SK-N-SH treated with all-trans-retinoic acid at 6 μM for 48 hours (cell line): ENCODE measurements around the gene VRK2.

ENCODE experiments used
- ATAC-seq: fragments of 200-7000 bp; cut with Tn5 transposase; 3 replicates; pipeline ENCODE4 v1.9.1; 2020; ENCODE audit warnings: mild to moderate bottlenecking, moderate library complexity
- ARNTL ChIP-seq: fragments of 450-650 bp; formaldehyde crosslinking; IDR thresholded peaks from 2 replicates; pipeline ENCODE4 v1.5.0; 2020; ENCODE audit warnings: low read depth, mild to moderate bottlenecking, moderate library complexity, borderline replicate concordance
- CSDC2 ChIP-seq: fragments of 250-450 bp; sonication (Bioruptor Pico); IDR thresholded peaks from 2 replicates; pipeline ENCODE4 v1.5.0; 2020; ENCODE audit warnings: mild to moderate bottlenecking, moderate library complexity
- ESRRG ChIP-seq: fragments of 250-450 bp; sonication (Bioruptor Pico); IDR thresholded peaks from 2 replicates; pipeline ENCODE4 v1.6.1; 2021; ENCODE audit warnings: mild to moderate bottlenecking
- GLIS3 ChIP-seq: fragments of 250-450 bp; sonication (Bioruptor Pico); IDR thresholded peaks from 2 replicates; pipeline ENCODE4 v1.5.0; 2020; ENCODE audit warnings: mild to moderate bottlenecking, moderate library complexity
- ISL1 ChIP-seq: fragments of 250-450 bp; sonication (Bioruptor Pico); IDR thresholded peaks from 2 replicates; pipeline ENCODE4 v2.1.2; 2022; ENCODE audit warnings: mild to moderate bottlenecking, moderate library complexity
- OSR1 ChIP-seq: fragments of 250-450 bp; sonication (Bioruptor Pico); IDR thresholded peaks from 2 replicates; pipeline ENCODE4 v1.8.0; 2022; ENCODE audit warnings: moderate library complexity, mild to moderate bottlenecking, inconsistent platforms
- PPARA ChIP-seq: fragments of 250-450 bp; sonication (Bioruptor Pico); IDR thresholded peaks from 2 replicates; pipeline ENCODE4 v1.5.0; 2020; ENCODE audit warnings: mild to moderate bottlenecking, borderline replicate concordance
- RARB ChIP-seq: fragments of 250-450 bp; sonication (Bioruptor Pico); IDR thresholded peaks from 2 replicates; pipeline ENCODE4 v1.8.0; 2021; ENCODE audit warnings: mild to moderate bottlenecking, moderate library complexity
- SNAI2 ChIP-seq: fragments of 250-450 bp; sonication (Bioruptor Pico); IDR thresholded peaks from 2 replicates; pipeline ENCODE4 v1.5.0; 2020; ENCODE audit warnings: mild to moderate bottlenecking, moderate library complexity
- TCF4 ChIP-seq: fragments of 250-450 bp; sonication (Bioruptor Pico); IDR thresholded peaks from 2 replicates; pipeline ENCODE4 v1.8.0; 2021; ENCODE audit warnings: mild to moderate bottlenecking, moderate library complexity, borderline replicate concordance
- TOX ChIP-seq: fragments of 250-450 bp; sonication (Bioruptor Pico); IDR thresholded peaks from 2 replicates; pipeline ENCODE4 v1.8.0; 2021; ENCODE audit warnings: mild to moderate bottlenecking, moderate library complexity, borderline replicate concordance
- ZC3H10 ChIP-seq: fragments of 250-450 bp; sonication (Bioruptor Pico); IDR thresholded peaks from 2 replicates; pipeline ENCODE4 v1.5.1; 2021; ENCODE audit warnings: mild to moderate bottlenecking, moderate library complexity
- ZFP3 ChIP-seq: fragments of 250-450 bp; sonication (Bioruptor Pico); IDR thresholded peaks from 2 replicates; pipeline ENCODE4 v1.5.0; 2020; ENCODE audit warnings: mild to moderate bottlenecking, moderate library complexity
- ZFP30 ChIP-seq: fragments of 450-650 bp; formaldehyde crosslinking; IDR thresholded peaks from 2 replicates; pipeline ENCODE4 v1.5.0; 2022; ENCODE audit warnings: mild to moderate bottlenecking, moderate library complexity
- ZNF565 ChIP-seq: fragments of 450-650 bp; formaldehyde crosslinking; conservative IDR thresholded peaks from 2 replicates; pipeline ENCODE4 v1.5.0; 2020; ENCODE audit warnings: low read depth, mild to moderate bottlenecking, moderate library complexity
- ZNF70 ChIP-seq: fragments of 450-650 bp; formaldehyde crosslinking; IDR thresholded peaks from 2 replicates; pipeline ENCODE4 v1.5.0; 2020; ENCODE audit warnings: mild to moderate bottlenecking, moderate library complexity
- ZNF8 ChIP-seq: fragments of 450-650 bp; formaldehyde crosslinking; IDR thresholded peaks from 2 replicates; pipeline ENCODE4 v1.5.0; 2020; ENCODE audit warnings: mild to moderate bottlenecking, moderate library complexity
- TF ChIP-seq, protein P1 (sequence below): fragments of 250-450 bp; sonication (Bioruptor Pico); IDR thresholded peaks from 2 replicates; pipeline ENCODE4 v1.8.0; 2021; ENCODE audit warnings: low read depth, mild to moderate bottlenecking, moderate library complexity, borderline replicate concordance
- TF ChIP-seq, protein P2 (sequence below): fragments of 250-450 bp; sonication (Bioruptor Pico); IDR thresholded peaks from 2 replicates; pipeline ENCODE4 v1.5.1; 2021; ENCODE audit warnings: mild to moderate bottlenecking, moderate library complexity
- TF ChIP-seq, protein P3 (sequence below): fragments of 250-450 bp; sonication (Bioruptor Pico); IDR thresholded peaks from 2 replicates; pipeline ENCODE4 v1.8.0; 2020; ENCODE audit warnings: mild to moderate bottlenecking, moderate library complexity, borderline replicate concordance
- TF ChIP-seq, protein P4 (sequence below): fragments of 250-450 bp; sonication (Bioruptor Pico); IDR thresholded peaks from 2 replicates; pipeline ENCODE4 v1.5.1; 2020; ENCODE audit warnings: low read depth, mild to moderate bottlenecking, moderate library complexity

Gene VRK2

DNA sequence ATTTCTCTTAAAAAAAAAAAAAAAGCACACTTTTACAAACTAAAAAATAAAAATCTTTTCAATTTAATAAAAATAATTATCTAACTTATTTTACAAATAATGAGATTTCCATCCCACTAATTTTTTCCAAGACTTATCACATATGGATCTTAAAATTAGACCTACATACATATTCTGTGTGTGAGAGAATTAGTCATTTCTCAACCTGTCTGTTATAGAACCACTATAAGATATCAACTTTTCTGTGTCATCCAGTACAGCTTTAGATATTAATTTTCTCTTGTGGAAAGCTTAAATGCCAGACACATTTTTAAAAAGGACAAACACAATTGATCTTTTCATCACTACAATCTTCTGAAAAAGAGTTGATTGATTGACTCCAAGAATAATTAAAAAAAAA lies 156.4 kb downstream of the VRK2 start:
- no peak for ATAC-seq
- no peak for TF ChIP-seq SNAI2 (CRISPR knock-in tag)
- TF ChIP-seq PPARA (CRISPR knock-in tag): no peak
- TF ChIP-seq ISL1: no peak
- TF ChIP-seq CSDC2: no peak
- TF ChIP-seq, protein P1, sequence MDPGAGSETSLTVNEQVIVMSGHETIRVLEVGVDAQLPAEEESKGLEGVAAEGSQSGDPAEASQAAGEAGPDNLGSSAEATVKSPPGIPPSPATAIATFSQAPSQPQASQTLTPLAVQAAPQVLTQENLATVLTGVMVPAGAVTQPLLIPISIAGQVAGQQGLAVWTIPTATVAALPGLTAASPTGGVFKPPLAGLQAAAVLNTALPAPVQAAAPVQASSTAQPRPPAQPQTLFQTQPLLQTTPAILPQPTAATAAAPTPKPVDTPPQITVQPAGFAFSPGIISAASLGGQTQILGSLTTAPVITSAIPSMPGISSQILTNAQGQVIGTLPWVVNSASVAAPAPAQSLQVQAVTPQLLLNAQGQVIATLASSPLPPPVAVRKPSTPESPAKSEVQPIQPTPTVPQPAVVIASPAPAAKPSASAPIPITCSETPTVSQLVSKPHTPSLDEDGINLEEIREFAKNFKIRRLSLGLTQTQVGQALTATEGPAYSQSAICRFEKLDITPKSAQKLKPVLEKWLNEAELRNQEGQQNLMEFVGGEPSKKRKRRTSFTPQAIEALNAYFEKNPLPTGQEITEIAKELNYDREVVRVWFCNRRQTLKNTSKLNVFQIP (CRISPR knock-in tag): no peak
- TF ChIP-seq TCF4 (CRISPR knock-in tag): no peak
- no peak for TF ChIP-seq OSR1 (CRISPR knock-in tag)
- TF ChIP-seq ZNF8 (CRISPR knock-in tag): no peak
- TF ChIP-seq ZNF565 (CRISPR knock-in tag): no peak

DNA sequence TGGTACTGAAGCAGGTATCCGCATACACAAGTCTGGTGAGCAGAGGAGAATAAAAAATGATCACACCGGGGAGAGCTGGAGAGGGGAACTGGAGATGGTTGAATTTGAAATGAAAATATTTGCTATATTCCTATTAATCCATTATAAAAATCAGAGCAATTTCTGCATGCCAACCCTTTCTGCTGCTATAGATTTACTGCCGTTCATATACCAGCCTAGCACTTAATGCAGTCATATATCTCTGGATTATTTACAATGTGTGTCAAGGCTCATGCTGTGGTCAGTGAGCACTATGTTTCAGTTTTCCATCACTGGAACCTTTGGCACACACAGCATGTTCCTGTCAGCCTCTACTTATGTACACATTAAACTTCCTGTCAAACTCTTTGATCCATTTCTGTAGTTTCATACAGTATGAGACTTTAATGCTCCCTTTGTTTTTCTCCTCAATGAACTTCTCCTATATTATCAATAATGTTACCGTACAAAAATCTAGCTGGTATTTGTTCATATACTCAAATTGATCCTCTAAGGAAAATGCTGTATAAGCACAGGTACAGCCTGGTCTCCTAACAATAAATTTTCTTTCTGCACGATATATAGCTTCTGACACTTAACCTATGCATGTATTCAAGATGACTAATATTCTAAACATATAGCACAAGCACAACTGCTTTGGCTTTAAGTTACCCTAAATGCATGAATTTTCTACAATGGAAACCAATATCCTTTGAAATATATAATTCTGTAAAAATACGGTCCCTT lies 157.8 kb downstream of the VRK2 start:
- no peak for ATAC-seq
- no peak for TF ChIP-seq SNAI2 (CRISPR knock-in tag)
- TF ChIP-seq, protein P2, sequence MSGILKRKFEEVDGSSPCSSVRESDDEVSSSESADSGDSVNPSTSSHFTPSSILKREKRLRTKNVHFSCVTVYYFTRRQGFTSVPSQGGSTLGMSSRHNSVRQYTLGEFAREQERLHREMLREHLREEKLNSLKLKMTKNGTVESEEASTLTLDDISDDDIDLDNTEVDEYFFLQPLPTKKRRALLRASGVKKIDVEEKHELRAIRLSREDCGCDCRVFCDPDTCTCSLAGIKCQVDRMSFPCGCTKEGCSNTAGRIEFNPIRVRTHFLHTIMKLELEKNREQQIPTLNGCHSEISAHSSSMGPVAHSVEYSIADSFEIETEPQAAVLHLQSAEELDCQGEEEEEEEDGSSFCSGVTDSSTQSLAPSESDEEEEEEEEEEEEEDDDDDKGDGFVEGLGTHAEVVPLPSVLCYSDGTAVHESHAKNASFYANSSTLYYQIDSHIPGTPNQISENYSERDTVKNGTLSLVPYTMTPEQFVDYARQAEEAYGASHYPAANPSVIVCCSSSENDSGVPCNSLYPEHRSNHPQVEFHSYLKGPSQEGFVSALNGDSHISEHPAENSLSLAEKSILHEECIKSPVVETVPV (CRISPR knock-in tag): no peak
- 0 out of 2 replicates have a peak, but pooled peaks have one; percentile 12 for TF ChIP-seq ISL1
- no peak for TF ChIP-seq CSDC2
- TF ChIP-seq ZNF70 (CRISPR knock-in tag): no peak
- no peak for TF ChIP-seq ZFP30 (CRISPR knock-in tag)
- TF ChIP-seq, all 23 proteins: peak for 1

DNA sequence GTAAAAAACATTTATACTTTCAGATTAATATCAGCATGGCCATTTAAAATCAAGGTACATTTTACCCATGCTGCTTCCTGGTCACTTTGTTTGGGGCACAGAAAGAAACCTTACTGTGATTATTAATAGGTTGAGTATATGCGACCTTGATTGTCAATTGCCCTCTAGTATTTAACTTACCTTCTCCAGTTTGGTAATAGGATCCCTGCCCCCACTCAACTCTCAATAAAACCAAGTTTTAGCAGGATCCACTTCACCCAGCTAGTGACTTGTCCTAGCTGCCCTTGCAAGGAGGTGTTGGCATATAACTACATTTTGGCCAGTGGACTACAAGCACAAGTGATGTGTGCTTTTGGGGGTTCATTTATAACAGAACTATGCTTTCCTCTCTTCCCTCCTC lies 160.2 kb downstream of the VRK2 start:
- ATAC-seq: no peak
- no peak for TF ChIP-seq OSR1 (CRISPR knock-in tag)
- no peak for TF ChIP-seq ZC3H10
- TF ChIP-seq TCF4 (CRISPR knock-in tag): no peak
- no peak for TF ChIP-seq ARNTL (CRISPR knock-in tag)
- TF ChIP-seq RARB (CRISPR knock-in tag): no peak
- no peak for TF ChIP-seq ISL1
- no peak for TF ChIP-seq ZFP30 (CRISPR knock-in tag)
- TF ChIP-seq GLIS3 (CRISPR knock-in tag): no peak
- no peak for TF ChIP-seq ESRRG (CRISPR knock-in tag)
- TF ChIP-seq PPARA (CRISPR knock-in tag): no peak
- TF ChIP-seq, protein P3, sequence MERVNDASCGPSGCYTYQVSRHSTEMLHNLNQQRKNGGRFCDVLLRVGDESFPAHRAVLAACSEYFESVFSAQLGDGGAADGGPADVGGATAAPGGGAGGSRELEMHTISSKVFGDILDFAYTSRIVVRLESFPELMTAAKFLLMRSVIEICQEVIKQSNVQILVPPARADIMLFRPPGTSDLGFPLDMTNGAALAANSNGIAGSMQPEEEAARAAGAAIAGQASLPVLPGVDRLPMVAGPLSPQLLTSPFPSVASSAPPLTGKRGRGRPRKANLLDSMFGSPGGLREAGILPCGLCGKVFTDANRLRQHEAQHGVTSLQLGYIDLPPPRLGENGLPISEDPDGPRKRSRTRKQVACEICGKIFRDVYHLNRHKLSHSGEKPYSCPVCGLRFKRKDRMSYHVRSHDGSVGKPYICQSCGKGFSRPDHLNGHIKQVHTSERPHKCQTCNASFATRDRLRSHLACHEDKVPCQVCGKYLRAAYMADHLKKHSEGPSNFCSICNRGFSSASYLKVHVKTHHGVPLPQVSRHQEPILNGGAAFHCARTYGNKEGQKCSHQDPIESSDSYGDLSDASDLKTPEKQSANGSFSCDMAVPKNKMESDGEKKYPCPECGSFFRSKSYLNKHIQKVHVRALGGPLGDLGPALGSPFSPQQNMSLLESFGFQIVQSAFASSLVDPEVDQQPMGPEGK (CRISPR knock-in tag): no peak
- TF ChIP-seq ZFP3: no peak
- TF ChIP-seq, protein P4, sequence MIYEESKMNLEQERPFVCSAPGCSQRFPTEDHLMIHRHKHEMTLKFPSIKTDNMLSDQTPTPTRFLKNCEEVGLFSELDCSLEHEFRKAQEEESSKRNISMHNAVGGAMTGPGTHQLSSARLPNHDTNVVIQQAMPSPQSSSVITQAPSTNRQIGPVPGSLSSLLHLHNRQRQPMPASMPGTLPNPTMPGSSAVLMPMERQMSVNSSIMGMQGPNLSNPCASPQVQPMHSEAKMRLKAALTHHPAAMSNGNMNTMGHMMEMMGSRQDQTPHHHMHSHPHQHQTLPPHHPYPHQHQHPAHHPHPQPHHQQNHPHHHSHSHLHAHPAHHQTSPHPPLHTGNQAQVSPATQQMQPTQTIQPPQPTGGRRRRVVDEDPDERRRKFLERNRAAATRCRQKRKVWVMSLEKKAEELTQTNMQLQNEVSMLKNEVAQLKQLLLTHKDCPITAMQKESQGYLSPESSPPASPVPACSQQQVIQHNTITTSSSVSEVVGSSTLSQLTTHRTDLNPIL (CRISPR knock-in tag): no peak
- no peak for TF ChIP-seq TOX
- TF ChIP-seq SNAI2 (CRISPR knock-in tag): no peak
- TF ChIP-seq, protein P2 (CRISPR knock-in tag): no peak
- TF ChIP-seq CSDC2: no peak
- TF ChIP-seq, all 23 proteins: peak for 0
